ENCODE results near the gene BAAT. TPM values are rescaled to one million over a fixed set of nuclear protein-coding genes. Genes with fewer than 3 reads are reported as not detected.

Gene BAAT
- total and polyA plus RNA-seq, 2 of the 4 experiments (the other 2 are of a cell fraction) = not detected

DNA sequence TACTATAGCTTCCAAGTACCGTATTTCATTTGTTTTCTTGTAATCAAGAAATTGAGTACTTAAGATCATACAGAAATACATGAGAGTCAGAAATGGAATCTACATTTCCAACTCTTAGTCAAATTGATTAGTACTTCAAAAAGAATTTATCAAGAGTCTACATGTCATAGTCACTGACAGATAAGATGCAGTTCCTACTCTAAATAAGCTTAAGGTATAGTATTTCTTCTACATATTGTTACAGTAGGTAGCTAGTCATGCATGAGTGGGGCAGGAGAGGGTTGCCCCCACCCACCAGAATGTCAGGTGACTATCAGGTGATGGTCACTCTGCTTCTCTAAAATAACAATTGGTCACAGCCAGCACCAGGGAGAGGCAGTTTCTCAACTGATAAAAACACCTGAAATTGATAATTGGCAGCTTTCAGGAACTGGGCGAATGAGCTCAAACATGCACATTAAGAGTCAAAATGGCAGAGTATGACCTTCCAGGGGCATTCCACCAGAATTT lies 2.9 kb downstream of the BAAT start:
- no peak overlapping the region for H2AK5ac ChIP-seq (ENCODE audit: low read depth, low read length)
- no peak overlapping the region for H2AFZ ChIP-seq (replicated peaks; ENCODE audit: low read length, poor library complexity)
- H3K4me1 ChIP-seq (ENCODE audit: control insufficient read depth, insufficient read depth, low read length) = no peaks in the 10 kb centered on the region
- intact Hi-C loops (cut with micrococcal nuclease) (no loop called here), dilution Hi-C loops (cut with HindIII; ENCODE audit: low sequenced_read_pairs, unreplicated experiment) (no loop called here), in situ Hi-C loops (cut with MboI; ENCODE audit: low sequenced_read_pairs) (no loop called here)
- no peak overlapping the region for H3K14ac ChIP-seq (replicated peaks; ENCODE audit: low read depth, low read length)
- no peak overlapping the region for H2AK9ac ChIP-seq (replicated peaks; ENCODE audit: low read depth, low read length, poor library complexity)
- no peak overlapping the region for H3K18ac ChIP-seq (ENCODE audit: low read depth, low read length)
- H3K27me3 ChIP-seq (ENCODE audit: control insufficient read depth, insufficient read depth, low read length) = no peaks in the 10 kb centered on the region
- H3K9ac ChIP-seq (ENCODE audit: low read depth, low read length) = no peak overlapping the region
- POLR2A ChIA-PET (ENCODE audit: unreplicated experiment) = no interaction called here
- no peak overlapping the region for H2BK20ac ChIP-seq (ENCODE audit: low read depth, low read length)
- BruUV-seq (replicated peaks) = no TSS peak
- no peak overlapping the region for H3K23ac ChIP-seq (ENCODE audit: low read depth, low read length)
- no peak overlapping the region for H4K5ac ChIP-seq (ENCODE audit: low read depth, low read length)
- no peak overlapping the region for H3K4me2 ChIP-seq (ENCODE audit: low read depth, low read length)
- H2BK120ac ChIP-seq (ENCODE audit: low read depth, low read length) = no peak overlapping the region
- peaks cover 3% of the 10 kb centered on the region; the same call in 1 of the 2 replicates for H3K9me3 ChIP-seq (ENCODE audit: control insufficient read depth, insufficient read depth, low read length)
- no CpG with 5 or more reads among the region's 2 CpGs for WGBS, 2 experiments (ENCODE audit: extremely low coverage in 2 of 2, insufficient read length in 1 of 2)
- no peak overlapping the region for H2BK15ac ChIP-seq (ENCODE audit: low read depth, low read length)
- no peaks in the 10 kb centered on the region for H4K20me1 ChIP-seq (ENCODE audit: insufficient read depth, low read length)
- no peaks in the 10 kb centered on the region for H3K36me3 ChIP-seq (ENCODE audit: control insufficient read depth, insufficient read depth, low read length)
- no peak overlapping the region for H2BK5ac ChIP-seq (ENCODE audit: low read depth, low read length, poor library complexity, severe bottlenecking)
- H3K56ac ChIP-seq (ENCODE audit: extremely low read depth, insufficient read depth, low read length) = no peak overlapping the region
- no peak overlapping the region for H4K8ac ChIP-seq (ENCODE audit: low read depth in 2 of 2, low read length in 2 of 2)
- TF ChIP-seq CHD1 (IDR thresholded peaks at IDR 0.05; ENCODE audit: low read depth, low read length) (no peak), RCOR1 (IDR thresholded peaks at IDR 0.05; ENCODE audit: insufficient replicate concordance, low read length) (no peak), CEBPB (IDR thresholded peaks at IDR 0.05; ENCODE audit: low read depth, low read length) (no peak), BHLHE40 (IDR thresholded peaks at IDR 0.05; ENCODE audit: low read depth, low read length) (no peak), RFX5 (IDR thresholded peaks at IDR 0.05; ENCODE audit: low read depth, low read length) (no peak), FOS (IDR thresholded peaks at IDR 0.05; ENCODE audit: low read depth, low read length) (no peak), MAZ (IDR thresholded peaks at IDR 0.05; ENCODE audit: borderline replicate concordance, low read depth, low read length) (no peak), RAD21 (IDR thresholded peaks at IDR 0.05; ENCODE audit: low read length) (no peak), NFE2L2 (IDR thresholded peaks at IDR 0.05; ENCODE audit: low read depth, low read length) (no peak), MXI1 (IDR thresholded peaks at IDR 0.05; ENCODE audit: borderline replicate concordance, low read depth, low read length) (no peak), MAFK (IDR thresholded peaks at IDR 0.05; ENCODE audit: low read depth, low read length) (no peak), SMC3 (IDR thresholded peaks at IDR 0.05; ENCODE audit: low read depth, low read length) (no peak), POLR2A (IDR thresholded peaks at IDR 0.05; ENCODE audit: low read depth, low read length) (no peak)
- TF ChIP-seq, protein P1, sequence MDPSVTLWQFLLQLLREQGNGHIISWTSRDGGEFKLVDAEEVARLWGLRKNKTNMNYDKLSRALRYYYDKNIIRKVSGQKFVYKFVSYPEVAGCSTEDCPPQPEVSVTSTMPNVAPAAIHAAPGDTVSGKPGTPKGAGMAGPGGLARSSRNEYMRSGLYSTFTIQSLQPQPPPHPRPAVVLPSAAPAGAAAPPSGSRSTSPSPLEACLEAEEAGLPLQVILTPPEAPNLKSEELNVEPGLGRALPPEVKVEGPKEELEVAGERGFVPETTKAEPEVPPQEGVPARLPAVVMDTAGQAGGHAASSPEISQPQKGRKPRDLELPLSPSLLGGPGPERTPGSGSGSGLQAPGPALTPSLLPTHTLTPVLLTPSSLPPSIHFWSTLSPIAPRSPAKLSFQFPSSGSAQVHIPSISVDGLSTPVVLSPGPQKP (IDR thresholded peaks at IDR 0.05; ENCODE audit: borderline replicate concordance, low read depth, low read length) = no peak
- TF ChIP-seq, protein P2, sequence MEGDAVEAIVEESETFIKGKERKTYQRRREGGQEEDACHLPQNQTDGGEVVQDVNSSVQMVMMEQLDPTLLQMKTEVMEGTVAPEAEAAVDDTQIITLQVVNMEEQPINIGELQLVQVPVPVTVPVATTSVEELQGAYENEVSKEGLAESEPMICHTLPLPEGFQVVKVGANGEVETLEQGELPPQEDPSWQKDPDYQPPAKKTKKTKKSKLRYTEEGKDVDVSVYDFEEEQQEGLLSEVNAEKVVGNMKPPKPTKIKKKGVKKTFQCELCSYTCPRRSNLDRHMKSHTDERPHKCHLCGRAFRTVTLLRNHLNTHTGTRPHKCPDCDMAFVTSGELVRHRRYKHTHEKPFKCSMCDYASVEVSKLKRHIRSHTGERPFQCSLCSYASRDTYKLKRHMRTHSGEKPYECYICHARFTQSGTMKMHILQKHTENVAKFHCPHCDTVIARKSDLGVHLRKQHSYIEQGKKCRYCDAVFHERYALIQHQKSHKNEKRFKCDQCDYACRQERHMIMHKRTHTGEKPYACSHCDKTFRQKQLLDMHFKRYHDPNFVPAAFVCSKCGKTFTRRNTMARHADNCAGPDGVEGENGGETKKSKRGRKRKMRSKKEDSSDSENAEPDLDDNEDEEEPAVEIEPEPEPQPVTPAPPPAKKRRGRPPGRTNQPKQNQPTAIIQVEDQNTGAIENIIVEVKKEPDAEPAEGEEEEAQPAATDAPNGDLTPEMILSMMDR (conservative IDR thresholded peaks at IDR 0.05; ENCODE audit: low read depth, low read length) = no peak
- TF ChIP-seq, protein P3, sequence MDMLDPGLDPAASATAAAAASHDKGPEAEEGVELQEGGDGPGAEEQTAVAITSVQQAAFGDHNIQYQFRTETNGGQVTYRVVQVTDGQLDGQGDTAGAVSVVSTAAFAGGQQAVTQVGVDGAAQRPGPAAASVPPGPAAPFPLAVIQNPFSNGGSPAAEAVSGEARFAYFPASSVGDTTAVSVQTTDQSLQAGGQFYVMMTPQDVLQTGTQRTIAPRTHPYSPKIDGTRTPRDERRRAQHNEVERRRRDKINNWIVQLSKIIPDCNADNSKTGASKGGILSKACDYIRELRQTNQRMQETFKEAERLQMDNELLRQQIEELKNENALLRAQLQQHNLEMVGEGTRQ (IDR thresholded peaks at IDR 0.05; ENCODE audit: low read depth, low read length) = no peak
- no peak overlapping the region for H3K27ac ChIP-seq (ENCODE audit: insufficient read depth, low read length)
- H3K9me1 ChIP-seq (ENCODE audit: insufficient read depth, low read length) = no peaks in the 10 kb centered on the region
- CTCF ChIA-PET = no interaction called here
- H3K4me3 ChIP-seq (ENCODE audit: insufficient read depth, low read depth, low read length) = no peak overlapping the region
- no peaks in the 10 kb centered on the region for H3K79me1 ChIP-seq (ENCODE audit: low read depth in 1 of 2, low read length in 2 of 2)
- H4K91ac ChIP-seq (ENCODE audit: insufficient read depth, low read depth, low read length) = no peak overlapping the region
- ATAC-seq (ENCODE audit: low read depth) = no peak
- DNase-seq = no peak
- no peak overlapping the region for H3K4ac ChIP-seq (ENCODE audit: low read depth, low read length)

All from IMR-90 (cell line).